Gastrocnemius medialis (tissue), 4 donors: ENCODE measurements around the gene C20orf204. TPM values are rescaled to one million over a fixed set of nuclear protein-coding genes. Genes with fewer than 3 reads are reported as not detected.

Experiments used
- ATAC-seq, 2 donors: fragments of 150-250 bp; one replicate each; pipeline ENCODE4 v1.9.1; 2016
- DNase-seq, 2 donors: peaks; one replicate each; pipeline ENCODE4 v3.0.0-alpha.2; 2019
- H3K27ac ChIP-seq, 4 donors: fragments of 200-600 bp; sonication (generic); 1 replicate in 1 of 4; 2 replicates in 3 of 4; pipeline ENCODE4 v1.5.1; 2016 to 2018; ENCODE audit warnings: mild to moderate bottlenecking in 2 of 4, moderate library complexity in 1 of 4
- H3K27me3 ChIP-seq, 3 donors: fragments of 200-600 bp; sonication (generic) in 2 of 3; 1 replicate in 1 of 3; 2 replicates in 2 of 3; pipeline versions ENCODE4 v1.5.1 to v1.6.0; 2016 to 2019; ENCODE audit warnings: mild to moderate bottlenecking in 1 of 3, moderate library complexity in 1 of 3
- H3K36me3 ChIP-seq, 2 donors: fragments of 200-600 bp; sonication (generic) in 1 of 2; one replicate each; pipeline ENCODE4 v1.5.1; 2017 to 2018
- H3K4me1 ChIP-seq, 2 donors: fragments of 200-600 bp; sonication (generic) in 1 of 2; one replicate each; pipeline ENCODE4 v1.5.1; 2016 to 2017; ENCODE audit warnings: mild to moderate bottlenecking in 2 of 2
- H3K4me3 ChIP-seq, 4 donors: fragments of 200-600 bp; sonication (generic) in 3 of 4; 1 replicate in 1 of 4; 2 replicates in 3 of 4; pipeline ENCODE4 v1.5.1; 2016 to 2019; ENCODE audit warnings: mild to moderate bottlenecking in 2 of 4
- H3K9me3 ChIP-seq, 3 donors: fragments of 200-600 bp; sonication (generic) in 2 of 3; 1 replicate in 1 of 3; 2 replicates in 2 of 3; pipeline ENCODE4 v1.5.1; 2016 to 2019
- CTCF ChIP-seq, 5 experiments: fragments of 450-650 bp in 3 of 5; fragments of 200-600 bp in 2 of 5; sonication (generic) in 2 of 5; IDR thresholded peaks in 4 of 5; conservative IDR thresholded peaks in 1 of 5; 1 replicate in 4 of 5; 2 replicates in 1 of 5; pipeline ENCODE4 v1.5.1; 2016 to 2019; ENCODE audit warnings: antibody characterized with exemption in 5 of 5, mild to moderate bottlenecking in 3 of 5, moderate library complexity in 3 of 5
- POLR2A ChIP-seq, 2 donors: fragments of 450-650 bp; IDR thresholded peaks; one replicate each; pipeline ENCODE4 v1.6.1; 2017; ENCODE audit warnings: antibody characterized with exemption in 2 of 2, mild to moderate bottlenecking in 2 of 2, moderate library complexity in 2 of 2
- in situ Hi-C, 4 donors: fragments of 200-750 bp; cut with MboI; loops; one replicate each; pipeline versions ENCODE4 v1.15.0 to v1.8.0; 2017; ENCODE audit warnings: low sequenced_read_pairs in 4 of 4
- intact Hi-C: fragments of 100-400 bp; cut with DNase I; formaldehyde crosslinking; loops from one replicate; pipeline ENCODE4 v1.15.1; 2023; ENCODE audit warnings: low total_unique reads
- total RNA-seq, 4 donors: library from RNA; depleted of rRNA; stranded (reverse); fragments of >200 nt; gene quantifications; one replicate each; pipeline versions ENCODE4 v1.1.0 to v1.2.3, GENCODE V29; 2016

C20orf204 gene
- total RNA-seq, 4 donors from 2014 or later: 0.16 to 0.66 (median 0.33) TPM; not detected in 1

GRCh38 chr20:64056889-64057627 lies 21.1 kb downstream of the C20orf204 start:
- Histone ChIP-seq H3K9me3 (no peaks in the 10 kb centered on the region), H3K27ac (peak overlapping the region; percentile 44 to 80 (median 74)), H3K27me3 (peaks cover 0 to 2% (median 0%) of the 10 kb centered on the region in 3 donors), H3K36me3 (no peaks in the 10 kb centered on the region), H3K4me1 (no peaks in the 10 kb centered on the region), H3K4me3 (peak overlapping the region; percentile 1 to 37 (median 26))
- DNase-seq: no peak
- TF ChIP-seq CTCF (IDR thresholded peaks at IDR 0.05 in 4 of 5, conservative IDR thresholded peaks at IDR 0.05 in 1 of 5) (no peak), POLR2A (IDR thresholded peaks at IDR 0.05) (peak in 1 of 2 donors; percentile 9)
- peak in 1 of 2 donors; percentile 12 for ATAC-seq
- intact Hi-C loops: no loop called here
- in situ Hi-C loops: no loop called here

GRCh38 chr20:64057628-64058498 lies 21.9 kb downstream of the C20orf204 start:
- intact Hi-C loops: no loop called here
- peak overlapping the region; percentile 1 to 37 (median 26) for H3K4me3 ChIP-seq
- DNase-seq (peak; percentile 35 to 41), ATAC-seq (peak; percentile 33 to 42)
- no peaks in the 10 kb centered on the region for H3K9me3 ChIP-seq
- H3K4me1 ChIP-seq: peaks cover 0 to 4% of the 10 kb centered on the region in 2 donors
- peaks cover 0 to 2% (median 0%) of the 10 kb centered on the region in 3 donors for H3K27me3 ChIP-seq
- peak overlapping the region; percentile 44 to 80 (median 74) for H3K27ac ChIP-seq
- in situ Hi-C loops: no loop called here
- H3K36me3 ChIP-seq: no peaks in the 10 kb centered on the region
- TF ChIP-seq CTCF (IDR thresholded peaks at IDR 0.05 in 4 of 5, conservative IDR thresholded peaks at IDR 0.05 in 1 of 5): peak; percentile 45 to 87 (median 75)
- TF ChIP-seq POLR2A (IDR thresholded peaks at IDR 0.05): no peak

- Histone ChIP-seq H3K9me3 (no peaks in the 10 kb centered on the region), H3K36me3 (no peaks in the 10 kb centered on the region), H3K4me3 (no peak overlapping the region), H3K27me3 (peaks cover 0 to 2% (median 0%) of the 10 kb centered on the region in 3 donors), H3K4me1 (peaks cover under 1 to 7% of the 10 kb centered on the region in 2 donors), H3K27ac (no peak overlapping the region)
- TF ChIP-seq POLR2A (IDR thresholded peaks at IDR 0.05): no peak
- no peak for TF ChIP-seq CTCF (IDR thresholded peaks at IDR 0.05 in 4 of 5, conservative IDR thresholded peaks at IDR 0.05 in 1 of 5)
- DNase-seq (no peak), ATAC-seq (no peak)
- intact Hi-C loops: no loop called here
- in situ Hi-C loops: no loop called here
These were observed 22.6 kb downstream of the C20orf204 start for GRCh38 chr20:64058536-64058935.

GRCh38 chr20:64062276-64062595 lies 26.3 kb downstream of the C20orf204 start:
- H3K9me3 ChIP-seq: no peaks in the 10 kb centered on the region
- ATAC-seq (peak in 1 of 2 donors; percentile 6), DNase-seq (no peak)
- in situ Hi-C loops: no loop called here
- intact Hi-C loops: loop anchor here (1.0 to 10.0 kb wide), 4 partner anchors 21 to 437 kb away; partner anchors contain the start of genes GMEB2 and UCKL1
- peak overlapping the region; percentile 72 to 99 (median 74) for H3K4me3 ChIP-seq
- peak overlapping the region; percentile 70 to 91 (median 78) for H3K27ac ChIP-seq
- H3K27me3 ChIP-seq: no peaks in the 10 kb centered on the region
- H3K4me1 ChIP-seq: peaks cover 10 to 24% of the 10 kb centered on the region in 2 donors
- TF ChIP-seq POLR2A (IDR thresholded peaks at IDR 0.05): no peak
- TF ChIP-seq CTCF (IDR thresholded peaks at IDR 0.05 in 4 of 5, conservative IDR thresholded peaks at IDR 0.05 in 1 of 5): no peak
- H3K36me3 ChIP-seq: no peaks in the 10 kb centered on the region
